ENCODE measurements around the gene KLK1.

KLK1 gene

GRCh38 chr19:50835785-50836542 lies 12.4 kb upstream of the KLK1 start:
- DNase-seq, result peak; percentile 64

GRCh38 chr19:50835103-50835784 lies 11.7 kb upstream of the KLK1 start:
- DNase-seq, result no peak

- DNase-seq, result no peak
These were observed 10.2 kb upstream of the KLK1 start for GRCh38 chr19:50833802-50834167.

DNA sequence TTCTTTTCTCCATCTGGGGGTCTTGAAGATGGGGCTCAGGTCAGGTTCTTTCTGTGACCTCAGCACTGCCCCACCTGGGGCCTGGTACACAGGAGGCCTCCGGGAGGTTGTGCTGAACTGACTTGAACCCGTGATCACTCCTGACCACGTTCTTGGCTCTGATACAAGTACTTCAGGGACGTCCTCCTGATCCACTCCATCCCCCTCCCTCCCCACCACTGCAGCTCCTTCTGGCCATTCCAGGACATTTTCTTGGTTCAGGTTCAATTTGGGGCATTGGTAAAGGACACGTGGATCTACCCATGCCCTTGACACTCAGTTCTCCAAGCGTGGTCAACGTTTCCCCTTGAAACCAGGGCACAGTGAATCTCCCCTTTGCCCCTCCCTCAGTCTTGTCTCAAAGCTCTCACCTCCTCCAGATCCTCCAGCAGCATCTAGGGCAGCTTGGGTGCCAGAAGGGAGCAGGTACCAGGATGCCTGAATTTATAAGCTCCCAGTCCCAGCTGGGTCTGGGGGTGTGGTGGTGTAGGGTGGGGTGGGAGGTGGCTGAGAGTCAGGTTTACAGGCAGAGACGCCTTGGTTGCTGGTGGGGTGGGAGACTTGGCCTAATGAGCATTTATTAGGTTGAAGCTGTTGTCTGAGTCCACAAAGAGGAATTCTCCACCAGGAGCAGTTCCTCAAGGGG lies 9.7 kb upstream of the KLK1 start, which contains the start of gene KLK15:
TSS of gene KLK15 (minus strand) at position 458 of the 685 bp plus-strand sequence. CDS start 2,082 bp downstream, outside the sequence.
- no peak for DNase-seq

DNA sequence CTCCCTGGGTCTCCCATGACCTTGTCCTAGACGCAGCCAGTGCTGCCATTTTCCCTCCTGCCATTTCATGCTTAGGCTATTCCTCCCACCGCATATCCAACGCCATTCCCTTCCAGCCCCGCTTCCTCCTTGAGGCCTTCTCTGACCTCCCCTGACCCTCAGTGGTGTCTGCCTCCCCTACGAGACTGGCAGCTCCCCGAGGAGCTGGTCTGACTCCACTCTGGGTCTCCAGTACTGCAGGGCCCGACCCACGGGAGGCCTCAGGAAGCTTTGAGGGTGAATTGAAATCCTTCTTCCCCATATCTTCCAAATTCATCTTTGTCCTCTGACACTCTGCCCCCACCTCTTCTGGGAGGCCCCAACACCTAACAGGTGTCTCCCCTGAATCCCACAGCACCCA lies 9.1 kb upstream of the KLK1 start:
- no peak for DNase-seq

GRCh38 chr19:50831026-50831396 lies 7.4 kb upstream of the KLK1 start:
- no peak for DNase-seq

DNA sequence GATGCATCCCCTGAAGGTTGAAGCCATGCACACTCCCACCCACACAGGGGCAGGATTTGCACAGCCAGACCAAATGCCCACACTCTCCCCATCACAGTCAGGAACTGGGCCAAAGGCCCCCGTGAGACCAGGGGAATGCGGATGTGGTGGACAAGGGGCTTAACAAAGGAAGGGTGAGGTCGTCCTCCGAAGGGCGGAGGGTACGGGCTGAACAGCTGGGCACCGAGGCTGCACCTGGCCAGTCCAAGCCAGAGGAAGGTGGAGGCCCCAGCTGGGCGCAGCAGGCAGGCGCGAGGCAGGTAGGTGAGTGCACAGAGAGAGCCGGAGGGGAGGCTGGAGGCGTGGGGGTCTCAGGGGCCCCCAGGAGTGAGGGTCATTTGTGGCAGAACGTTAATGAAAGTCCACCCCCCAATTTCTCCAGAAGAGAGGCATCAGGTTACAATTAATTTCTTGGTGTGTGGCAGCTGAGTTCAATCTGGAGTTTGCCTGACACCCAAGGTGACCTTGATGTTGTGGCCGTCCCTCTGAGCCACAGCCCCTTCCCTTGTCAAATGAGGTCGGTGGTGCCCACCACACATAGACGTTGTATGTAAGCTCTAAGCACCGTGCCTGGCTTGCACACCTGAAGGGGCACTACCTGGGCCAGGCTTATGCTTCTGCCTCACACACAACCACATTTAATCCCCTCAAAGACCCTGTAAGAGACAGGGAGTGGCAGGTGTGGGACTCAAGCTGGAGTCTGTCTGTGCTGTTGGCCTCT lies 6.9 kb upstream of the KLK1 start:
- DNase-seq, result no peak

DNA sequence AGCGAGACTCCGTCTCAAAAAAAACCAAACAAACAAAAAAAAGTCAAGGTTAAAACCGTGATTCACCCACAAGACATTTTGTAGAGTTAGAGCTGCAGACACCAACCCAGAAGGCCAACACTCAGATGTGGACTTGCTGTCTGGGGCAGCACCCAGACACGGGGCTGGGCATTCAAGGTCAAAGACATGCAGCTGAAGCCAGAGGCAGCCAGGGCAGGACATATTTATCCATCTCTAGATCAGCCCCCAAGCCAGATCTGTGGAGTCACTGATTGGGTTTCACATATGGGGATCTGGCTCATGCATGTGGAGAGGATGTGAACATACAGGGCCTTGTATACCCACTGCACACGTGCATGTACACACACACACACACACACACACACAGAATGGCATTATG lies 6.2 kb upstream of the KLK1 start:
- DNase-seq, result no peak

DNA sequence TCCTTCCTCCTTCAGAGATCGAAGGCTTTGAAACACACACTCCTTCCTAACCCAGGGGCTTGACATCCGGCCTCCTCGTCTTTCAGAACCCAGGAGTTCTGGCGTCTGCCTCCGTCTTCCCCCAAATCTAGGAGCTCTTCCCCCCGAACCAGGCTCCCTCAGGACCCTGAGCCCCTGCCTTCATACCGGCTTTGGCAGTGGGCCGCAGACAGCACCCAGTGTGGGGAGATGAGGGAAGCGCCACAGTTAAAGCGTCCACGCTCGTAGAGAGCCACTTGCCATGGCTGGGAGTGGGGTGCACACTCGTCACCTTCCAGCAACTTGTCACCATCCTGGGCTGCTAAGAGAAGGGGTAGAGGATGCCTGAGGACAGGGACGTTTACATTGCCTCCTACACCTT lies 3.9 kb upstream of the KLK1 start:
- no peak for DNase-seq

DNA sequence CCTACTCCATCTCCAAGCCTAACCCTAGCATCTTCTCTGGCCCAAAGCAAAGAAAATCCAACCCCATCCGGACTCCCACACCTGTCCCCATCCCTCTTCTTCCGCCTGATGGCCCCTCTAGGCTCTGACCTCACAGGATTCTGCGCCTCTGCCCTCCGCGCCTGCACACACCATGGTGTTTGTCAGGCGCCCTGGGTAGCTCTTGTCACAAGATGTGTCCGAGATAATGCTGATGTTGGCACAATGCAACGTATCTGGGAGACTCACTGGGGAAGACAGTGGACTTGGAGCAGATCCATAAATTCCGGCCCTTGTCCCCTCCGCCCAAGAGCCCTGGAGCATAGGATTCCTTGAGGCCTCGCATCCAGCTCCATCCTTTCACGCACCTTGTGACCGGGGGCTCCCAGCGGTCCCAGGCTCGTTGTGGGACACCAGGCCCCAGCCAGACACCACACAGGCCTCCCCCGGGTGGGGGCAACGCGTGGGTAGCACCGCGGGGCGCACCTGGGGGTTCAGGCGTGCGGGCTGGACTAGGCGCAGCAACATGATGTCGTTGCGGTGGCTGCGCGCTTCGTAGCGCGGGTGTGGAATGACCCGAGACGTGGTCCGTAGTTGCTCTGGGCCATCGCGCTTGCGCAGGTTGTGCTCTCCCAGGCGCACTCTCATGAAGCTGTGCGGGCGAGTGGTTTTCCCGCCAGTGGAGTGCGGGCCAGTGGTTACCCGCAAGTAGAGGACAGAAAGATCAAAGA lies 3.1 kb upstream of the KLK1 start:
- DNase-seq, result no peak

GRCh38 chr19:50822661-50823208 lies 852 bp downstream of the KLK1 start:
- DNase-seq, result no peak

DNA sequence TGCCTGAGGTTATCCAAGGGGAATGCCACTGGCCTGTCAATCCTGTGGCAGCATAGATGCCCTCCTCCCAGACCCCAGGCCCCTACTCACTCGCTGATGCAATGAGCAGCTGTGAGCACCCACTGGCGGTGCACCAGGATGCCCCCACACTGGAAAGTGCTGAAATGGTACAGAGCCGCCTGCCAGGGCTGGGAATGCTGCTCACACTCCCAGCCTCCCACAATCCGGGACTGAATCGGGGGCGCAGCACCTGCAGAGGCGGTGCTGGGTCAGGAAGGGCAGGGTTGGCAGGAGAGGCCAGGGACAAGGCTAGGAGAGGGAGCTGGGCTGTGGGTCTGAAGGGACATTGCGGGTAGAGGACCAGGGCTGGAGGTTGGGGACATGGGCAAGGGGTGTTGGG lies 2.0 kb downstream of the KLK1 start:
- no peak for DNase-seq

GRCh38 chr19:50821248-50821612 lies 2.4 kb downstream of the KLK1 start:
- DNase-seq, result no peak

GRCh38 chr19:50820549-50821247 lies 2.9 kb downstream of the KLK1 start:
- DNase-seq, result no peak

DNA sequence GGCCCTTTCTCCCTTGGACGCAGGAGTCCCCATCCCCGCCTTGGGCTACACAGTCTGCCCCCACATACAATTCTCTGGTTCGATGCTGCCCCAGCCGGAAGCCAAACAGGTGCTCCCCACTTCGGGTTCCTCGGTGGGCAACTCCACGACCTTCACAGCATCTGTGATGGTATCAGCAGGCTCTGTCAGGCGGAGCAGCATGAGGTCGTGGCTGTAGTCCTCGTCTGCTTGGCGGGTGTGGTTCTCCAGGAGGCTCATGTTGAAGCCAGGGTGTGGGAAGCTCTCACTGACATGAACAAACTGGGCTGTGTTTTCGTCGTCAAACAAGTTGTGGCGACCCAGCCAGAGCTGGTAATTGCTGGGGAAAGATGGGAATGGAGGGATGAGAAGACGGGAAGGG lies 3.5 kb downstream of the KLK1 start:
- DNase-seq, result no peak

- no peak for DNase-seq
These were observed 4.0 kb downstream of the KLK1 start for GRCh38 chr19:50819636-50820035.

DNA sequence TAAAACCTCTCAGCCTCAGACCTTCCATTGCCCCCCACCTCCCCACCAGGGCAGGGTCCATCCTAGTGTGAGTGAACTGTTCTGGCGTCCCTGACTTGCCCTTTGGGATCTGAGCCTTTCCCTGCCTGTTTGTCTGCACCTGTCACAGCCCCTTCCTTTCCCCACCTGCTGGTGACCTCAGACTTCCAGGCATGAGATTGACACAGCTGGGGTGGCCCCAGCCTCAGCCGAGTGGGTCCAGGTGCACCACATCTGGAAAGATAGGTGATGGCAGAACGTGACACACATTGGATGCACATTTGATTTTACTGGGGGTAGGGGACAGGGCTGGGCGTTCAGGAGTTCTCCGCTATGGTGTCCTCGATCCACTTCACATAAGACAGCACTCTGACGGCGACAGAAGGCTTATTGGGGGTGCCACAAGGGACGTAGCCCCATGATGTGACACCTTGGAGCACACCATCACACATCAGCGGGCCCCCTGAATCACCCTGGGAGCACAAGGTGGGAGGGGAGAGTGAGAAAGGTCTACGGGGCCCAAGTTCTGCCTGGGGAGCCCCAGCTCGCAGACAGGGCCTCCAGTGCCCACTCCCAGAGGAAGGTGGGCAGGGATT lies 4.6 kb downstream of the KLK1 start:
- DNase-seq, result no peak

- DNase-seq, result no peak
These were observed 5.4 kb downstream of the KLK1 start for GRCh38 chr19:50817941-50818858.

- DNase-seq, result no peak
These were observed 8.1 kb downstream of the KLK1 start for GRCh38 chr19:50815439-50815838.

- no peak for DNase-seq
These were observed 8.7 kb downstream of the KLK1 start for GRCh38 chr19:50814883-50815282.

Data from activated CD8-positive, alpha-beta memory T cell treated with anti-CD3 and anti-CD28 coated beads, Interleukin-2, amount 50 U/mL, for 4 hours (primary cell).